ENCODE measurements around the gene EPB41L1.

DNA sequence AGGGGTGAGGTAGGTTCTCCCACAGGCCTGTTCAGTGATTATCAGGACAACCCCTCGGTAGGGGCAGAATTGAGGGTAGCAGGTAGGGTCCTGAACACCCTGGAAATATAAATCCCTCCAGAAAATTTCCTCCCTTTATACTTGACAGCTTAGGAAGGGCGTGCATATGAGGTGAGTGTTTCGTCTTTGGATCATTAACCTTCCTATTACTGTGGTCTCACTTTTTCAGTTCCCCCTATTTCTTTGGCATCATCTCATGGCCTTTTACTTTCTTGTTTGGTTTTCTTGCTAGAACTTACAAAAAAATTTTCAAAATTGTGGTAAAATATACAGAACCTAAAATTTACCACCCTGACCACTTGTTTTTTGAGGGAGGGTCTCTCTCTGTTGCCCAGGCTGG, 18.7 kb upstream of the EPB41L1 start:
- TF ChIP-seq POLR2AphosphoS5 (IDR thresholded peaks at IDR 0.05) (no peak), POLR2A (IDR thresholded peaks at IDR 0.05) (no peak), CTCF (IDR thresholded peaks at IDR 0.05) (no peak), EP300 (IDR thresholded peaks at IDR 0.05) (no peak)
